Stimulated activated CD8-positive, alpha-beta memory T cell treated with anti-CD3 and anti-CD28 coated beads, Interleukin-12 subunit alpha, Interleukin-12 subunit beta, amount 100 ng/mL, for 1 hour (primary cell): Measurements from ENCODE around the gene SLC6A5.
A peak's percentile ranks its signal among the peaks of the same experiment; 100 is the strongest.

Source experiments
- DNase-seq: peaks from one replicate; pipeline ENCODE4 v3.0.0-alpha.2; 2020; ENCODE audit warnings: low read depth

SLC6A5 gene

DNA sequence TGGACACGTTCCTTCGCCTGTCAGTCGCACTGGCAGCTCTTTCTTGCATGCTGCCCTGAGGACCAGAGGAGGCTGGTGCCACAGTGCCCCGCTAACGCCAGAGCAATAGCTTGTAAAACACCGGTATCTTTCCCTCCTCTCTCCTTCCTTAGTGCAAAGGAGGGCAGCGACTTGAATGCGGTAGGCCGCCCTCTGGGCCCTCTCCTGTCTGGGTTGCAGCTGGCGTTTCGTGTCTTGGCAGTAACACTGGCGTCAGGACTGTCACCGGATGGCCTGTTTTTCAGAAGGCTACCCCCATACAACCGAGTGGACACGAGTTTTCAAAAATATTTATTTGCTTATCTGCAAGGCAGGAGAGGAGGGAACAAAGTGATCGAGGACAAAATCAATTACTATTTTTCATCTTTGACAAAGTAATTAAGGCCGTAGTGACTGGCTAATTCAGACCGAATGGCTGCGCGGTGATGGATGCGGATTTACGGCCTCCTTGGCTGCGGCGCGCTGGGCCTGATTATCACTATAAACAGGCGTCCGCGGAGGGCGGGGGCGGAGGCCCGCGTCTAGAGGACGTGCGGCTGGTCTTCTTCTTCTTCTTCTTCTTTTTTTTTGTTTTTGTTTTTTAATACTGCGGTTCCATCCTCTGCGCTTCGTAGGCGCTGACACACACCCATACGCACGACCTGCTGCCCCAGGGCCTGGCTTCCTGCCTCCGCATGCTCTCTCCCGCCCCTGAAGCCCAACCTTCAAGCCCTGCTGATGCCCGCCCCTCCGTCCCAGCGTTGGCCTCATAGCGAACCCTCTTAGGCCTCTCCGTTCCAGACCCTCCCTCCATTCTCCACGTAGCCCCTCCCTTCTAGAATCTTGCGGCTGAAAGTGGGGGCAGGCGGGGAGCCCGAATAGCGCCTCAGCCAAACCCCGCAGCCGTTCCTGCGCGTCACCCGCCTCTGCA, 2.9 kb upstream of the SLC6A5 start:
- DNase-seq = no peak

GRCh38 chr11:20597154-20597679, 2.2 kb upstream of the SLC6A5 start:
- no peak for DNase-seq

DNA sequence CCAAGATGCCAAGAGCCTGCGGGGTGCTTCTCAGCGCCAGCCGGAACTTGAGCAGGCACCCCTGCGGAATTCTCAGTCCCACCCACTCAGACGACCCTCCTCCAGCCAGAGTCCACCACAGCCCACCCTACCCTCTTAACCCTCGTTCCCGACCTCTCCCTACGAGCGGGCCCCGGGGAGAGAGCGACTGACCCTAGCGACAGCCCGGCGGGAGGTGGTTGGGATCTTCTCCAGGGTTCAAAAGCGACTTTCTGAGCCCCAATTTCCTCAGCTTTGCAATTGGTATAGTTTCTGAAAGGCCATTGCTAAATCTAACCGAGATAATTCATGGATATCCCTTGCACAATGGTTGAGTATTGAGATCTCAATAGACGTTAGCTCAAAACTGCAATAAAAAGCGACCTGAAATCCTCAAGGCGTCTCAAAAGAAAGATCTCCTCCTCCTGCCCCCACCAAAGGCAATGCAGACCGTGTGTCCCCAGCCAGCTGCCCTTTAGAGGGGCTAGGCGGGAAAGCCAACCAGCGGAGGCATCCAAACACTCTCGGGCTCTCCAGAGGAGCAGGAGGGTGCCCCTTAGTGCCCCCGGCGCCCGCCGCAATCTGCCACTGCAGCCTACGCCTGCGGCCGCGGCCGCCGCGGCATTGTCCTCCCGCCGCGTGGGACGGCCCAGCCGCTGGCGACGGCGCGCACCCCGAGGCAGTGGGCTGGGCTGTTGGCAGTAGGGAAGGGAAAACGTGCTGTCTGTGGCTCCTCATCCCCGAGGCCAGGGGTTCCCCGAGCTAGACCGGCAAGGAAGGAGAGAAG, 1.5 kb upstream of the SLC6A5 start:
- no peak for DNase-seq

GRCh38 chr11:20598492-20598891, 916 bp upstream of the SLC6A5 start:
- DNase-seq = no peak

- DNase-seq = no peak
Observed at GRCh38 chr11:20600020-20600346, 575 bp downstream of the SLC6A5 start.

DNA sequence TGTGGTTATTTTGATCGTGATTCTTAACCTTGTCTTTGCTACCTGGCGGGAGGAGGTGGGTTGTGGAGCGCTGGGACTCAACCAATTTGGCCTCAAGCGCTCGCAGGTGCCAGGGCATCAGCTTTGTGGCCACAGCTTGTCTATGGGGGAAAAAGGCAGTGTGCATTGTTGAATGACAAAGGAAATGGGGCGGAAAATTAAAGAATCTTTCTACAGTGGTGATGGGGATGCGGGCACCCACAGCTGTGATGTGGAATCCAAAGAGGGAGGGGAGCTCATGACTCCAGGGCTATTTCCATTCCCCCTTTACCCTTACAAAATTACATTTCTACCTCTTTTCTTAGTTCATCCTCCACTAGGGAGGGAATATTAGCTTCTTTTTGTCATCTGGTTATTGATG, 1.1 kb downstream of the SLC6A5 start:
- no peak for DNase-seq

DNA sequence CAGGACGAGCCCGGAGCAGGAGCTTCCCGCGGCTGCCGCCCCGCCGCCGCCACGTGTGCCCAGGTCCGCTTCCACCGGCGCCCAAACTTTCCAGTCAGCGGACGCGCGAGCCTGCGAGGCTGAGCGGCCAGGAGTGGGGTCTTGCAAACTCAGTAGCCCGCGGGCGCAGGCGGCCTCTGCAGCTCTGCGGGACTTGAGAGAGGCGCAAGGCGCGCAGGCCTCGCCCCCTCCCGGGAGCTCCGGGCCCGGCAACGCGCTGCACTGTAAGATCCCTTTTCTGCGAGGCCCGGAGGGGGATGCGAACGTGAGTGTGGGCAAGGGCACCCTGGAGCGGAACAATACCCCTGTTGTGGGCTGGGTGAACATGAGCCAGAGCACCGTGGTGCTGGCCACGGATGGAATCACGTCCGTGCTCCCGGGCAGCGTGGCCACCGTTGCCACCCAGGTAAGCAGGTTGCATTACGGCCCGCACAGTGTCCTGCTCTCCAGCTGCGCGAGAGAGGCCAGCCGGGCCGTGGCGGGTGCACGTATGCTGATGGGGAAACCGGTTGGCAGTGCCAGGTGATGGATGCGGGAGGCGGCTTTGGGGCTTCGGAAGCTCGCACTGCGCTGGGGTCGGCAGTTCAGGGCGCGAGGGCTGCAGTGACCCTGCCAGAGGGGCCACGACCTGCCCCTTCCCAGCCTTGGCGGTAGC, 2.0 kb downstream of the SLC6A5 start:
- DNase-seq = no peak

GRCh38 chr11:20604295-20604803, 4.9 kb downstream of the SLC6A5 start:
- DNase-seq = no peak

DNA sequence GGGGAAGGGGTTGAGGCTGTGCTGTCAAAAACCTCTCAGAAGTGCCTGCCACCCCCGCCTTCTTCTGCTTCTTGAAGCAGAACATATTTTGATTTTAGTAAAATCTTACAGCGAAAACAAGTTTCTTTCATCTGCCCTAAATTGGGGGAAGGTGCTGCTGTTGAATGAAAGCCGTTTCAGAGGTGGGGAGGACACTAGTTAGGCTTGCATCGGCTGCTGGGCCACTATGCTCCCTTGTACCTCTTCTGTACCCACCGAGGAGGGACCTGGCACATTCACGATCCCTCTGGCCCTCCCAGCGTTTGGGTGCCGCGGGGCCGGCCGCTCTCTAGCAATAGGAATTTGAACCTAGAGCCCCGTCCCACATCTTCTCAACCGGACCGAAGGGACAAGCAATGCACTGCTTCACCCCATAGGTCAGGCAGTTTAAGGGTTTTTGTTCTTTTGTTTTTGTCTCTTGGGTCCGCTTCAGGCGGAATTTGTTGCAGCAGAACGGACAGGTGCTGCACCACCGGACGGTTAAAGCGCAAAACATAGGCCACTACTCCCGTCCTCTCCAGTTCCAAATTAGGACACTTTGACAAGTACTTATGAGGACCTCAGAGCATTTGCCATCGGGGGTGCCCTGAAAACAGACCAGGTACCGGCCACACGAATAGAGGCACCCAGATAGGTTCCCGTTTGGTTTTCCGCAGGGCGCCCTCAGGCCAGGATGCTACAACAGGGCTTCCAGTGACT, 5.6 kb downstream of the SLC6A5 start:
- DNase-seq = no peak

- no peak for DNase-seq
Observed at GRCh38 chr11:20605602-20606091, 6.2 kb downstream of the SLC6A5 start.

GRCh38 chr11:20608934-20609333, 9.5 kb downstream of the SLC6A5 start:
- DNase-seq = no peak

DNA sequence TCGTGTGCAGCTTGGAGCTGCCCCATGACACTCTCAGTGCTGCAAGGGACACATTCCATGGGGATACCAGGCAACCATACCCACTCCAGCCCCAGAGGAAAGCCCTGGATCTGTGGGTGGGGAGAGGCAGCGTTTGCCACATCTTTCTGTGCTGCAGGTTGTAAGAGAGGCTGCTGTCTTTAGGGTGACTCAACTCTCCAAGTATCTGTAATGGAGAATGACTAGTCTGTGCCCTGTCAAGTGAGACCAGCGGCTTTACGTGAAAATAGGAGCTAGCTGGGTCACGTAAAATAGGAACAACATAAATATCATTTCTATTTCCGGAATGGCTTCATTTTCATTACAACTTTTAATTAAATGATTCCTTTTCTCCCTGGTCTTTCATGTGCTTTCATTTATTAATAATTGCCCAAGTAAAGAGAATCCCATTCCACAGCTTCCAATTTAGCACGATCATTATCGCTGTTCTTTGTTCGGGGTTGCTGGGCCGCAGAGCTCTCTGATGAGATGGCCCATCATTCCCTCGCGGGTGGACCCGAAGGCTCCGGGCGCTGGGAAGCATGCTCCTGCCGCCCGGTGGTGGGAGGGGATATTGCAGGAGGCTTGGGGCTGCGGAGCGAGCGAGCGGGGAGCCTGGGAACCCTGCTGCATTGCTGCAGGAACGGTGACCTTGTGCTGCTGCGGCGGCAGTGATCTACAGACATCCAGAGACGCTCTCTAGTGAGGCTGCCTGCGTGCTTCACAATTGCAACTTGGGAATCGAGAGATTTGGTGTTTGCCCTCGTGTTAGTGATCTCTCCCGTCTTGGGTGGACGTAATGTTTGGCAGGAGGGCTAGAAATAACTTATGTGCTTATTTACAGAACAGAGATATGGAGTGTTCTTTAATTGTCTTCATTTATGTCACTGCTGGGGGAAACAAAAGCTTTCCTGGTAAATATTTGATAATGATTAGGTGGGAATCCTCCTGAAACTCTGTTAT, 10.6 kb downstream of the SLC6A5 start:
- peak; percentile 14 for DNase-seq

DNA sequence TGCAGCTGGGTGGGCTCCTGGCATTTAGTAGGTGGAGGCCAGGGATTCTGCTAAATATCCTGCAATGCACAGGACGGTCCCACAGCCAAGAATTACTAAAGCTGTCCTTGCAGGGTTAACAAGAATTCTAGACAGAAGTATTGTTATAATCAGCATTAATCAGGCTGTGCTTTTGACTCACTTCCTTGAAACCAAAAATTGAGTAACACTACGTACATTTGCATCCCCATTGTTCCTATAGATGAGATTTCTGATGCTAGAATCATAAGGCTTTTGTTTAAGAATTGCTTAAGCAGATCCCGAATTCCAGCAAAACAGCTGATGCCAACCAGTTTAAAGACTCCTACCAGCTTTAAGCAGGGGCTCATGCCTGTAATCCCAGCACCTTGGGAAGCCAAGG, 11.4 kb downstream of the SLC6A5 start:
- DNase-seq = no peak

DNA sequence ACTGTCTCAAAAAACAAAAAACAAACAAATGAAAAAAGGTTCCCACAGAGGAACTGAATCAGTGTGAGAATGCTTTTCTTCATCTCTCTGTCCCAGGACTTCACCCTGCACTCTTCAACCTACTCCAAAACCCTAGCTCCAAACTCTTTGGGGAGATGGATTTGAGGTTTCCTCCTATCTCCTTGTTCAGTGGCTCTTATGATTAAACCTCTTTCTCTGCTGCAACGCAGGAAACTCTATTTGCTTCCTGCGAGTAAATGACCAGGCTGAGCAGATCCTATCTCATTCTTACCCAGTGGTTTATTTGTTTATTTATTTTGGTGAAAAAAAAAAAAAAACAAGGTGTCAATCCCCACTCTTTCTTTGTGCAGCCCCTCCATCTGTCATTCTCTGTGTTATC, 12.0 kb downstream of the SLC6A5 start:
- no peak for DNase-seq

DNA sequence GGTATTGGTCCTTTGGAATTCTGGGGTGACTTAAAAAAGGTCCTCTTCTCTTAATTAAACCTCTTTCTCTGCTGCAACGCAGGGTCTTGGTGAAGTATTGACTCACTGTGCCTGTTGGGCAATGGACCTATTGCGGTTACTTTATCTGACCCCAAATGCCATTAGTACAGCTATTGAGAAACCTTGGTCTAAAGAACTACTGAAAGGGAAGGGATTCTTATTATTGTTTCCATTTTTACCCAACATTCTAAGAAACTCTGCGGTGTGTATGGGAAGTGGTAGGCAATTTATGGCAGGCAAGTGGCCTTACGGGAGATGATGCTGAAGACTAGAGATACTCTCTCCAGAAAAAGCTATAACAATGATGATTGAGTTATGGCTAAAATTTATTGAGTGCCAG, 12.5 kb downstream of the SLC6A5 start:
- no peak for DNase-seq

- DNase-seq = no peak
Observed at GRCh38 chr11:20612416-20612815, 13.0 kb downstream of the SLC6A5 start.

DNA sequence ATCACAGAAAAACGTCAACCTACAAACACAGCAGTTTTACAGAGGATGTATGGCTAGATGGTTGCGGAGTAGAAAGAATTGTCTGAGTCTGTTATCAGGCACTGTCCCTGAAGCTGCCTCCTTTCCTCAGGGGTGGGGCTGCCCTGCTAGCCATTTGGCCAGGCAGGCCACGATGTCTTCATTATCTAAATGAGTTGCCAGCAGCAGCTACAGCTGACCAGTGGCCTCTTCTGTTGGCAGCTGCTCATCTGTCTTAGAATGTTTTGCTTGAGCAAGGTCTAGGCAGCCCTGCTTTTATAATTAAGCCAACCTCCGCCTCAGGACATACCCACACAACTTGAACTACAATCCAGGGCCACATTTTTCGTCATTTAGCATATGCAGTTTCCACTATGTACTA, 17.5 kb downstream of the SLC6A5 start:
- DNase-seq = no peak

GRCh38 chr11:20617346-20618005, 18.1 kb downstream of the SLC6A5 start:
- no peak for DNase-seq

DNA sequence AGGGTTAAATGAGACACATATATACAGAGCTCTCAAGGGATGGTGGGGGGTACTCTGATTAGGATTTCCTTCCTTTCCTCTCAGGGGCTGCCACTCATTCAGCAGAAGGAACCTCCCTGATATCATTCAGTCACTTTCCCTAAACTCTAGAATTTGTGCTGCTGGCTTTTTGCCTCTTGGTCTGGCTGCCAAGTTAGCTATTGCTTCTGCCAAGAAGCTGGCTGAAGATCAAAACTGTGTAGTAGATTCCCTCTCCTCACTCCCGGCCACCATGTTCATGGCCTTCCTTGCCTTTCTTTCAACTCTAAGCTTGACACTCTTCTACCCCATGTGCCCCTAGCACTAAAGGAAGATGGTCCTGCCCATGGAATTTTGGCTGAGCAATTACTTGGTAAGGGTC, 18.7 kb downstream of the SLC6A5 start:
- no peak for DNase-seq

GRCh38 chr11:20620988-20621387, 21.6 kb downstream of the SLC6A5 start:
- DNase-seq = no peak
